ENCODE measurements around the gene BANF2.

DNA sequence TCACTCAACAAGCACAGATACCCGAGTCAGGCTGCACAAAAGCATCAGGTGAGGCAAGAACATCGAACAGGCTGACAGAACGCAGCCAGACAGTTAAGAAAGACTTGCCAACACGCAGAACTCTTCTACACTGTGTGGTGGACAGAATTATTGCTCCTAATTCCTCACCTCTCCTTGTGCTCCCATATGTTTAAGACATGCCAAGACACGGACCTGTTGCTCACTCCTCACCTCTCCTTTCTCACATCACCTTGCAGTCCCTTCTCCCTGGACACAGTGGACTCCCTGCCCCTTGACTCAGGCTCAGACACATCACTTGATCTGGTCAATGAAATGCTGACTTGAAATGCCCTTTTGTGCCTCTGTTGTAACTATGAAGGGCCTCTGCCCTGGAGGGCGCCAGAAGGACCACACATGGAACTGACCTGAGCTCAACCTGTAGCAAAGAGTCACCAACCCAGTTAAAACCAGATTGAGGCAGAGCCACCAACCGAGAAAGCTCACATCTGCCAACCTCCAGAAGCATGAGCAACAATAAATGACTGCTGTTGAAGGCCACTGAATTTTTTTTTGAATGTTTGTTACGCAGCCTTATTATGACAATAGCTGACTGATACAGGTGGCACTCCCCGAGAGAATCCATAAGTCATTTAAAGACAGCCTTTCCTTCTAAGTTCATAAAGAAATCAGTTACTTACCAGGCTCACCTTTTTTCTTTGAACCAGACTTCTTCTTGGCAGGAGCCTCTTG, 41.7 kb upstream of the BANF2 start:
- no peak for TF ChIP-seq ZNF8 (CRISPR knock-in tag; IDR thresholded peaks at IDR 0.05)
- no peak for TF ChIP-seq ZNF70 (CRISPR knock-in tag; IDR thresholded peaks at IDR 0.05)
- TF ChIP-seq ISL1 (CRISPR knock-in tag; IDR thresholded peaks at IDR 0.05) = no peak
- TF ChIP-seq ARNTL (CRISPR knock-in tag; IDR thresholded peaks at IDR 0.05; ENCODE audit: borderline replicate concordance, low read depth) = no peak
- no peak for TF ChIP-seq TCF4 (CRISPR knock-in tag; IDR thresholded peaks at IDR 0.05; ENCODE audit: borderline replicate concordance)
- no peak for TF ChIP-seq PATZ1 (CRISPR knock-in tag; IDR thresholded peaks at IDR 0.05; ENCODE audit: borderline replicate concordance)
- no peak for TF ChIP-seq TSHZ2 (CRISPR knock-in tag; IDR thresholded peaks at IDR 0.05)
